PC-3 (cell line): Measurements from ENCODE around the gene ATP8A1. TPM values are rescaled to one million over a fixed set of nuclear protein-coding genes. Genes with fewer than 3 reads are reported as not detected.
A peak's percentile ranks its signal among the peaks of the same experiment; 100 is the strongest.

Experiments
- ATAC-seq: fragments of 200-7000 bp; cut with Tn5 transposase; 2 replicates; pipeline ENCODE4 v1.9.1; 2020; ENCODE audit warnings: mild to moderate bottlenecking, moderate library complexity
- BruUV-seq: library from RNA; stranded (reverse); fragments of 400-500 nt; replicated peaks from 2 replicates; lab custom pipeline; 2021; lab: Mats Ljungman, UMichigan
- CTCF ChIA-PET: fragments of 300-600 bp; sonication (Branson Sonifier 250); formaldehyde crosslinking; loops from one replicate; lab custom pipeline; 2022; ENCODE audit warnings: antibody characterized with exemption; lab: Charles Lee
- POLR2A ChIA-PET: fragments of 300-600 bp; sonication (Branson Sonifier 250); formaldehyde crosslinking; loops from one replicate; lab custom pipeline; 2022; ENCODE audit warnings: antibody characterized with exemption; ENCODE audit not compliant: unreplicated experiment; lab: Charles Lee
- DNase-seq: peaks from one replicate; pipeline ENCODE4 v3.0.0-alpha.2; 2015
- H2AFZ ChIP-seq: fragments of 300-600 bp; sonication (generic); 2 replicates; pipeline ENCODE4 v1.6.0; 2016; ENCODE audit warnings: antibody characterized with exemption, low read length
- H3F3A ChIP-seq: fragments of 300-600 bp; sonication (generic); one replicate; pipeline ENCODE4 v1.6.0; 2017; ENCODE audit warnings: antibody characterized with exemption, low read length, control low read depth, mild to moderate bottlenecking; ENCODE audit not compliant: unreplicated experiment
- H3K27ac ChIP-seq: fragments of 300-600 bp; sonication (generic); 2 replicates; pipeline ENCODE4 v1.5.1; 2016; ENCODE audit warnings: mild to moderate bottlenecking, low read length
- H3K27me3 ChIP-seq: fragments of 300-600 bp; sonication (generic); 2 replicates; pipeline ENCODE4 v1.6.1; 2016; ENCODE audit warnings: low read length, mixed read lengths
- H3K36me3 ChIP-seq: fragments of 300-600 bp; sonication (generic); 2 replicates; pipeline ENCODE4 v1.6.1; 2016; ENCODE audit warnings: low read depth, mixed run types, low read length, mixed read lengths
- H3K4me1 ChIP-seq: fragments of 300-600 bp; sonication (generic); 2 replicates; pipeline ENCODE4 v1.5.1; 2016; ENCODE audit warnings: low read length; ENCODE audit not compliant: insufficient read depth
- H3K4me2 ChIP-seq: fragments of 300-600 bp; sonication (generic); 2 replicates; pipeline ENCODE4 v1.6.0; 2016; ENCODE audit warnings: low read length
- H3K4me3 ChIP-seq: fragments of 300-600 bp; sonication (generic); 2 replicates; pipeline ENCODE4 v1.5.1; 2016; ENCODE audit warnings: mild to moderate bottlenecking, low read length, mixed read lengths
- H3K79me2 ChIP-seq: fragments of 300-600 bp; sonication (generic); 2 replicates; pipeline ENCODE4 v1.6.1; 2017; ENCODE audit warnings: low read length, mixed read lengths
- H3K9ac ChIP-seq: fragments of 300-600 bp; sonication (generic); 2 replicates; pipeline ENCODE4 v1.6.0; 2016; ENCODE audit warnings: mild to moderate bottlenecking, low read length
- H3K9me2 ChIP-seq: fragments of 300-600 bp; sonication (generic); replicated peaks from 2 replicates; pipeline ENCODE4 v1.6.1; 2016; ENCODE audit warnings: mixed run types, low read length, mixed read lengths
- H3K9me3 ChIP-seq: fragments of 300-600 bp; sonication (generic); 2 replicates; pipeline ENCODE4 v1.6.1; 2016; ENCODE audit warnings: low read length, mixed read lengths
- H4K20me1 ChIP-seq: fragments of 300-600 bp; sonication (generic); 2 replicates; pipeline ENCODE4 v1.6.1; 2016; ENCODE audit warnings: low read length, mixed read lengths
- EZH2 ChIP-seq: fragments of 300-600 bp; sonication (generic); IDR thresholded peaks from one replicate; pipeline ENCODE4 v1.6.1; 2017; ENCODE audit warnings: antibody characterized with exemption, mild to moderate bottlenecking, low read length; ENCODE audit not compliant: unreplicated experiment
- EZH2phosphoT487 ChIP-seq: fragments of 300-600 bp; sonication (generic); IDR thresholded peaks from 2 replicates; pipeline ENCODE4 v1.6.1; 2018; ENCODE audit warnings: mild to moderate bottlenecking, antibody characterized with exemption, low read length, borderline replicate concordance
- intact Hi-C: fragments of 100-400 bp; cut with micrococcal nuclease; formaldehyde crosslinking; loops from 2 replicates; pipeline ENCODE4 v1.9.0; 2023
- total RNA-seq: library from RNA; depleted of rRNA; stranded (reverse); fragments of >200 nt; gene quantifications from 2 replicates; pipeline ENCODE4 v1.2.3, GENCODE V29; 2014
- TF ChIP-seq, protein P1 (sequence below): fragments of 300-600 bp; sonication (generic); conservative IDR thresholded peaks from 2 replicates; pipeline ENCODE4 v1.5.1; 2017; ENCODE audit warnings: antibody characterized with exemption, low read depth, mild to moderate bottlenecking, low read length

ATP8A1 gene
- total RNA-seq, 1 experiment from 2014 or later: 3.9 TPM

- ATAC-seq (no peak), DNase-seq (peak; percentile 26)
- Histone ChIP-seq H2AFZ (no peak overlapping the region), H3K27me3 (no peaks in the 10 kb centered on the region), H3K36me3 (no peaks in the 10 kb centered on the region), H3K27ac (no peak overlapping the region), H3K9me2 (no peaks in the 10 kb centered on the region), H3K4me3 (no peak overlapping the region), H3F3A (no peaks in the 10 kb centered on the region), H3K4me2 (no peak overlapping the region), H3K4me1 (no peaks in the 10 kb centered on the region), H3K79me2 (no peaks in the 10 kb centered on the region), H3K9ac (no peak overlapping the region), H4K20me1 (no peaks in the 10 kb centered on the region), H3K9me3 (no peaks in the 10 kb centered on the region)
- intact Hi-C loops: no loop called here
- BruUV-seq: no TSS peak
- POLR2A ChIA-PET: no interaction called here
- CTCF ChIA-PET: no interaction called here
- TF ChIP-seq EZH2 (no peak), EZH2phosphoT487 (no peak)
- TF ChIP-seq, protein P1, sequence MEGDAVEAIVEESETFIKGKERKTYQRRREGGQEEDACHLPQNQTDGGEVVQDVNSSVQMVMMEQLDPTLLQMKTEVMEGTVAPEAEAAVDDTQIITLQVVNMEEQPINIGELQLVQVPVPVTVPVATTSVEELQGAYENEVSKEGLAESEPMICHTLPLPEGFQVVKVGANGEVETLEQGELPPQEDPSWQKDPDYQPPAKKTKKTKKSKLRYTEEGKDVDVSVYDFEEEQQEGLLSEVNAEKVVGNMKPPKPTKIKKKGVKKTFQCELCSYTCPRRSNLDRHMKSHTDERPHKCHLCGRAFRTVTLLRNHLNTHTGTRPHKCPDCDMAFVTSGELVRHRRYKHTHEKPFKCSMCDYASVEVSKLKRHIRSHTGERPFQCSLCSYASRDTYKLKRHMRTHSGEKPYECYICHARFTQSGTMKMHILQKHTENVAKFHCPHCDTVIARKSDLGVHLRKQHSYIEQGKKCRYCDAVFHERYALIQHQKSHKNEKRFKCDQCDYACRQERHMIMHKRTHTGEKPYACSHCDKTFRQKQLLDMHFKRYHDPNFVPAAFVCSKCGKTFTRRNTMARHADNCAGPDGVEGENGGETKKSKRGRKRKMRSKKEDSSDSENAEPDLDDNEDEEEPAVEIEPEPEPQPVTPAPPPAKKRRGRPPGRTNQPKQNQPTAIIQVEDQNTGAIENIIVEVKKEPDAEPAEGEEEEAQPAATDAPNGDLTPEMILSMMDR: no peak
Measured at GRCh38 chr4:42608551-42608950, 48.4 kb downstream of the ATP8A1 start.

DNA sequence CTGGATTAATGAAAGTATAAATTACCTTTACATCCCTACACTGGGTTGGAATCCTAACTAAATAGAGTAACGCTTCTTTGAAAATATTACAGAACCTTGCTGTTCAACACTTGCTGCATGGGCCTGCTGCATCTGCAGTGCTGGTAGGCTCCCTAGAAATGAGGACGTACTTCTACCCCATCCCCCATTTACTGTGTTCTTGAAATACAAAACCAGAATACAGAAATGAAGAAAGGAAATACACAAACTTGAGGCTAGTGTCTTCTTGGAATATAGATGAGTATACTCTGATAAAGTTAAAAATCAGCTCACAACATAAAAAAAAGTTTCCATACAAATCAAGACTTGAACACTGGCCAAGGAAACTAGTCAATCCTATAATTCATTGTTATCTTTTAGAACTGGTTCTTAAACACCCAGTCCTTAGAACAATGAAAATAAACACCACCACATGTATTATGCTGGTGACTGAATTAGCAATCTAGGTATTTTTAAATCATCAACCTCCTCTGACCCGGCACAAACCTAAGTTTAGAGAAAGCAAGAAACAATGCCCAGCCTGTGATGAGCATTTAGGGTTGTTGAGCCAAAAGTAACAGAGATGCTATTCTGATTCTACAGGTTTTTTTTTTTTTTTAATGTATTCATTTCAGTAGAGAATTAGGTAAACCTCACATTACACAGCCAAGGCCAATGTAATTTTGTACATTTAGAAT is 49.7 kb downstream of the ATP8A1 start:
- Histone ChIP-seq H3K79me2 (no peaks in the 10 kb centered on the region), H3K27me3 (no peaks in the 10 kb centered on the region), H3K9me3 (no peaks in the 10 kb centered on the region), H3K4me3 (no peak overlapping the region), H3K36me3 (no peaks in the 10 kb centered on the region), H3K27ac (no peak overlapping the region), H3K9me2 (no peaks in the 10 kb centered on the region), H2AFZ (no peak overlapping the region), H3K9ac (no peak overlapping the region), H4K20me1 (no peaks in the 10 kb centered on the region), H3K4me1 (no peaks in the 10 kb centered on the region), H3K4me2 (no peak overlapping the region), H3F3A (no peaks in the 10 kb centered on the region)
- no peak for TF ChIP-seq EZH2
- TF ChIP-seq, protein P1: no peak
- no peak for TF ChIP-seq EZH2phosphoT487
- BruUV-seq: no TSS peak
- ChIA-PET CTCF (no interaction called here), POLR2A (no interaction called here)
- intact Hi-C loops: no loop called here
- DNase-seq (no peak), ATAC-seq (no peak)

- DNase-seq (no peak), ATAC-seq (no peak)
- TF ChIP-seq EZH2phosphoT487 (no peak), EZH2 (no peak)
- TF ChIP-seq, protein P1: no peak
- CTCF ChIA-PET: no interaction called here
- H3K36me3 ChIP-seq: no peaks in the 10 kb centered on the region
- H3K9me2 ChIP-seq: no peaks in the 10 kb centered on the region
- no peaks in the 10 kb centered on the region for H4K20me1 ChIP-seq
- H3K9me3 ChIP-seq: no peaks in the 10 kb centered on the region
- H3K4me3 ChIP-seq: no peak overlapping the region
- H3K4me1 ChIP-seq: no peaks in the 10 kb centered on the region
- H2AFZ ChIP-seq: no peak overlapping the region
- no TSS peak for BruUV-seq
- no peaks in the 10 kb centered on the region for H3F3A ChIP-seq
- no peaks in the 10 kb centered on the region for H3K27me3 ChIP-seq
- H3K27ac ChIP-seq: no peak overlapping the region
- H3K79me2 ChIP-seq: no peaks in the 10 kb centered on the region
- H3K9ac ChIP-seq: no peak overlapping the region
- no peak overlapping the region for H3K4me2 ChIP-seq
- intact Hi-C loops: no loop called here
- POLR2A ChIA-PET: no interaction called here
Measured at GRCh38 chr4:42605264-42605663, 51.6 kb downstream of the ATP8A1 start.
